OCI-LY7 (cell line): ENCODE measurements around the gene MINDY3.

Source experiments
- CTCF ChIP-seq: fragments of 200-600 bp; sonication (generic); conservative IDR thresholded peaks from 2 replicates; pipeline ENCODE4 v1.5.1; 2014; ENCODE audit warnings: mild to moderate bottlenecking, antibody characterized with exemption, low read length, moderate library complexity, mixed read lengths
- EZH2phosphoT487 ChIP-seq: fragments of 200-600 bp; sonication (generic); IDR thresholded peaks from 2 replicates; pipeline ENCODE4 v1.6.1; 2018; ENCODE audit warnings: low read depth, borderline replicate concordance, mild to moderate bottlenecking, mixed run types, antibody characterized with exemption, low read length, moderate library complexity, mixed read lengths

DNA sequence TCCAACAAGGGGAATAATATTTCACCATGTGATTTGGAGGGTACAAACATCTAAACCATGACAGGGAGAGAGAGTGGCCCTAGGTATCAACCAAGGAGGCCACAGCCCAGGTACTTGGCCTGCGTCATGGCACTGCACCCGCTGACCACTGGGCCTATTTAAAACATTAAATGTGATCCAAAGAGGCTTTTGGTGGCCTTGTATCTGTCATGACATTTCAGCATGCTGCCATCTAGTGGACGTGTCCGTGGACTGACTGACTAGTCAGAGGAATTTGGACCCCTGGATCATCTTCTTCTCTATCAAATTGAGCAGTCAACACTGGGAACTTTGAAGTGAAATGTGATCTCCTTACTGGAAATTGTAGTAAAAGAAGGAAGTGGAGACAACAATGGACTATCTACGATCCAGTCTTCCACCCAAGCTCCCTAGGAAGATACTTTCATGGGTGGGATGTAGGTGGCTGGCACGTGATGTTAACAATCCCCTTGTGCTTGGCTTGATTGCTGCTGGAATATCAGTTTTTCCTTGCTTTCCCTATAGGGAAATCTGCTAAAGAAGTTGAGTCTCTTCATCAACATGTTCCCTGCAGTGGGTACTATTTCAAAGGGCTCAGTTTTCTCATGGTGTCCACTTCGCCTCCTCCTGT, 116.0 kb downstream of the MINDY3 start:
- peak; percentile 86 for TF ChIP-seq CTCF
- TF ChIP-seq EZH2phosphoT487: no peak
